Astrocyte (in vitro differentiated cells and primary cell): ENCODE data around the gene SYNGR2.

Experiments used
- CTCF ChIP-seq: IDR thresholded peaks from 2 replicates; pipeline ENCODE4 v1.5.1; 2011; ENCODE audit warnings: low read depth, mild to moderate bottlenecking, inconsistent platforms, low read length, moderate library complexity; ENCODE audit not compliant: insufficient read depth
- EZH2 ChIP-seq: IDR thresholded peaks from 2 replicates; pipeline ENCODE4 v1.6.1; 2012; ENCODE audit warnings: mild to moderate bottlenecking, low read length, inconsistent platforms; ENCODE audit not compliant: insufficient read depth

- TF ChIP-seq CTCF: no peak
- no peak for TF ChIP-seq EZH2
Observed at GRCh38 chr17:78180508-78180907, 12.1 kb downstream of the SYNGR2 start.
